Astrocyte (in vitro differentiated cells and primary cell): Measurements from ENCODE around the gene ADAMTS9. TPM values are rescaled to one million over a fixed set of nuclear protein-coding genes. Genes with fewer than 3 reads are reported as not detected.

Source experiments
- DNase-seq: peaks from one replicate; pipeline ENCODE4 v3.0.0-alpha.2; 2010; ENCODE audit warnings: low read depth
- FAIRE-seq: peaks from 2 replicates; lab custom pipeline; 2011; peaks lifted over from hg19 to GRCh38; lab: Jason Lieb, UNC
- H2AFZ ChIP-seq: 2 replicates; pipeline ENCODE4 v1.6.0; 2012; ENCODE audit warnings: low read depth, low read length, inconsistent platforms
- H3K27ac ChIP-seq: 2 replicates; pipeline ENCODE4 v1.5.1; 2011; ENCODE audit warnings: low read depth, low read length, inconsistent platforms
- H3K27me3 ChIP-seq: 2 replicates; pipeline ENCODE4 v1.6.0; 2011; ENCODE audit warnings: low read length, inconsistent platforms; ENCODE audit not compliant: insufficient read depth
- H3K36me3 ChIP-seq: 2 replicates; pipeline ENCODE4 v1.5.1; 2011; ENCODE audit warnings: low read length, inconsistent platforms; ENCODE audit not compliant: insufficient read depth
- H3K4me1 ChIP-seq: 2 replicates; pipeline ENCODE4 v1.5.1; 2011; ENCODE audit warnings: low read length, inconsistent platforms; ENCODE audit not compliant: insufficient read depth
- H3K4me2 ChIP-seq: 2 replicates; pipeline ENCODE4 v1.6.0; 2012; ENCODE audit warnings: low read length, inconsistent platforms
- H3K4me3 ChIP-seq: 2 replicates; pipeline ENCODE4 v1.5.1; 2011; ENCODE audit warnings: low read depth, mild to moderate bottlenecking, low read length, inconsistent platforms; ENCODE audit not compliant: insufficient read depth
- H3K79me2 ChIP-seq: 2 replicates; pipeline ENCODE4 v1.6.0; 2012; ENCODE audit warnings: mild to moderate bottlenecking, low read length, inconsistent platforms; ENCODE audit not compliant: insufficient read depth
- H3K9ac ChIP-seq: 2 replicates; pipeline ENCODE4 v1.6.0; 2012; ENCODE audit warnings: mild to moderate bottlenecking, low read length, inconsistent platforms
- H3K9me3 ChIP-seq: 2 replicates; pipeline ENCODE4 v1.5.1; 2012; ENCODE audit warnings: low read depth, mild to moderate bottlenecking, low read length, inconsistent platforms; ENCODE audit not compliant: insufficient read depth
- H4K20me1 ChIP-seq: 2 replicates; pipeline ENCODE4 v1.6.0; 2012; ENCODE audit warnings: low read length, inconsistent platforms; ENCODE audit not compliant: insufficient read depth
- H3K27ac Mint-ChIP-seq: one replicate; pipeline ENCODE4 v1.8.0; 2021; ENCODE audit warnings: mild to moderate bottlenecking, mixed read lengths; ENCODE audit not compliant: unreplicated experiment
- H3K27me3 Mint-ChIP-seq: one replicate; pipeline ENCODE4 v1.8.0; 2021; ENCODE audit warnings: low read depth, mixed read lengths; ENCODE audit not compliant: unreplicated experiment
- H3K36me3 Mint-ChIP-seq: one replicate; pipeline ENCODE4 v1.8.0; 2021; ENCODE audit warnings: low read depth, mixed read lengths; ENCODE audit not compliant: unreplicated experiment
- H3K4me1 Mint-ChIP-seq: one replicate; pipeline ENCODE4 v1.8.0; 2021; ENCODE audit warnings: low read depth, mixed read lengths; ENCODE audit not compliant: unreplicated experiment
- H3K4me3 Mint-ChIP-seq: one replicate; pipeline ENCODE4 v1.8.0; 2021; ENCODE audit warnings: mild to moderate bottlenecking, moderate library complexity, mixed read lengths; ENCODE audit not compliant: unreplicated experiment
- H3K9me3 Mint-ChIP-seq: one replicate; pipeline ENCODE4 v1.8.0; 2021; ENCODE audit warnings: mild to moderate bottlenecking, mixed read lengths; ENCODE audit not compliant: unreplicated experiment
- CTCF ChIP-seq: IDR thresholded peaks from 2 replicates; pipeline ENCODE4 v1.5.1; 2011; ENCODE audit warnings: low read depth, mild to moderate bottlenecking, inconsistent platforms, low read length, moderate library complexity; ENCODE audit not compliant: insufficient read depth
- EZH2 ChIP-seq: IDR thresholded peaks from 2 replicates; pipeline ENCODE4 v1.6.1; 2012; ENCODE audit warnings: mild to moderate bottlenecking, low read length, inconsistent platforms; ENCODE audit not compliant: insufficient read depth
- total RNA-seq: library from RNA; stranded (reverse); gene quantifications from 2 replicates; pipeline ENCODE4 v1.2.1, GENCODE V29; 2021

ADAMTS9 gene
- total RNA-seq, 1 donor from 2014 or later, result 8.3 TPM

GRCh38 chr3:64568895-64569517 is 118.8 kb downstream of the ADAMTS9 start:
- Histone ChIP-seq H3K9me3 (no peaks in the 10 kb centered on the region), H2AFZ (no peak overlapping the region), H3K27me3 (no peaks in the 10 kb centered on the region), H3K36me3 (no peaks in the 10 kb centered on the region), H3K4me2 (no peak overlapping the region), H3K4me1 (no peaks in the 10 kb centered on the region), H3K9ac (no peak overlapping the region), H3K27ac (no peak overlapping the region), H3K79me2 (no peaks in the 10 kb centered on the region), H4K20me1 (no peaks in the 10 kb centered on the region), H3K4me3 (no peak overlapping the region)
- Mint-ChIP-seq H3K9me3 (peaks cover 1% of the 10 kb centered on the region), H3K27ac (no peak overlapping the region), H3K4me3 (no peak overlapping the region), H3K4me1 (no peaks in the 10 kb centered on the region), H3K36me3 (no peaks in the 10 kb centered on the region), H3K27me3 (peaks cover 6% of the 10 kb centered on the region)
- TF ChIP-seq CTCF, result no peak
- no peak for TF ChIP-seq EZH2
- DNase-seq (no peak), FAIRE-seq (no peak)

- Histone ChIP-seq H2AFZ (no peak overlapping the region), H3K4me3 (no peak overlapping the region), H3K9me3 (no peaks in the 10 kb centered on the region), H3K27ac (no peak overlapping the region), H4K20me1 (no peaks in the 10 kb centered on the region), H3K9ac (no peak overlapping the region), H3K79me2 (no peaks in the 10 kb centered on the region), H3K36me3 (no peaks in the 10 kb centered on the region), H3K27me3 (no peaks in the 10 kb centered on the region), H3K4me1 (no peaks in the 10 kb centered on the region), H3K4me2 (no peak overlapping the region)
- no peak overlapping the region for H3K4me3 Mint-ChIP-seq
- no peak for FAIRE-seq
- no peak for TF ChIP-seq CTCF
- TF ChIP-seq EZH2, result no peak
- peaks cover 2% of the 10 kb centered on the region for H3K9me3 Mint-ChIP-seq
- H3K27ac Mint-ChIP-seq, result no peak overlapping the region
- H3K4me1 Mint-ChIP-seq, result no peaks in the 10 kb centered on the region
- H3K36me3 Mint-ChIP-seq, result no peaks in the 10 kb centered on the region
- H3K27me3 Mint-ChIP-seq, result peaks cover 9% of the 10 kb centered on the region
- DNase-seq, result no peak
These were observed 120.9 kb downstream of the ADAMTS9 start for GRCh38 chr3:64566859-64567258.

DNA sequence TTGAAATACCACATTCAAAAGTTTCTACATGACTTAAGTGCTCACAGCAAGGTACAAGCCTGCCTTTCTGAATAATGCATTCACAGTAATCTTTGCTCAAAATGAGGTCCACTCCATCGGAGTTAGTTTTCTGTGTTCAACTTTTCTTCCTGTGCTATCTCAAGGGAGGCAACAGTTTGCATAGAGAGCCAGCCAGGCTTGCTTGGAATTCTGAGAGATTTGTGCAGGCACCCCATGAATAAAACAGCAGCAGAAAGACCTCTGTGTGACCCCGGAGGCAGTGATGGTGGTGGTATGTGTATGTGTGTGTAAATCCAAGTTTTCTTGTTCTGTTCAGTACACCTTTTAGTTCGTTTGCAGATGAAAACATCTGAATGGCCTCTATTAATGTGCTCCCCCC is 124.0 kb downstream of the ADAMTS9 start:
- peaks cover 1% of the 10 kb centered on the region for H3K36me3 Mint-ChIP-seq
- Histone ChIP-seq H3K9me3 (no peaks in the 10 kb centered on the region), H3K27ac (no peak overlapping the region), H3K4me1 (no peaks in the 10 kb centered on the region), H2AFZ (no peak overlapping the region), H3K27me3 (no peaks in the 10 kb centered on the region), H3K9ac (no peak overlapping the region), H3K79me2 (no peaks in the 10 kb centered on the region), H3K4me2 (no peak overlapping the region), H4K20me1 (no peaks in the 10 kb centered on the region), H3K36me3 (no peaks in the 10 kb centered on the region), H3K4me3 (no peak overlapping the region)
- no peak overlapping the region for H3K27ac Mint-ChIP-seq
- no peak for FAIRE-seq
- no peaks in the 10 kb centered on the region for H3K4me1 Mint-ChIP-seq
- H3K27me3 Mint-ChIP-seq, result peaks cover 11% of the 10 kb centered on the region
- H3K4me3 Mint-ChIP-seq, result no peak overlapping the region
- no peak for TF ChIP-seq CTCF
- no peak for TF ChIP-seq EZH2
- peaks cover 2% of the 10 kb centered on the region for H3K9me3 Mint-ChIP-seq
- DNase-seq, result no peak
